ENCODE data around the gene CSPG4.
A peak's percentile ranks its signal among the peaks of the same experiment; 100 is the strongest.
"Not testable (repeated sequence)": the region's sequence is repeated elsewhere in the genome, so short reads cannot be mapped to it uniquely, and the experiment has no call there.

Gene CSPG4

GRCh38 chr15:75712668-75713337 lies at the start of gene CSPG4:
Gene CSPG4, minus strand, starts transcription at chr15:75712848. Its CDS starts 93 bp downstream, at chr15:75712755.
- Mint-ChIP-seq H3K27me3 (ENCODE audit: low read depth) (no peaks in the 10 kb centered on the region), H3K27ac (peak within 1 kb of the TSS; percentile 84 to 94 (median 91)), H3K36me3 (ENCODE audit: low read depth) (no peaks in the 10 kb centered on the region), H3K9me3 (no peaks in the 10 kb centered on the region), H3K4me1 (peaks cover 46% of the 10 kb centered on the region), H3K4me3 (peak within 1 kb of the TSS; percentile 75 to 87 (median 83))
- TF ChIP-seq, protein P1, sequence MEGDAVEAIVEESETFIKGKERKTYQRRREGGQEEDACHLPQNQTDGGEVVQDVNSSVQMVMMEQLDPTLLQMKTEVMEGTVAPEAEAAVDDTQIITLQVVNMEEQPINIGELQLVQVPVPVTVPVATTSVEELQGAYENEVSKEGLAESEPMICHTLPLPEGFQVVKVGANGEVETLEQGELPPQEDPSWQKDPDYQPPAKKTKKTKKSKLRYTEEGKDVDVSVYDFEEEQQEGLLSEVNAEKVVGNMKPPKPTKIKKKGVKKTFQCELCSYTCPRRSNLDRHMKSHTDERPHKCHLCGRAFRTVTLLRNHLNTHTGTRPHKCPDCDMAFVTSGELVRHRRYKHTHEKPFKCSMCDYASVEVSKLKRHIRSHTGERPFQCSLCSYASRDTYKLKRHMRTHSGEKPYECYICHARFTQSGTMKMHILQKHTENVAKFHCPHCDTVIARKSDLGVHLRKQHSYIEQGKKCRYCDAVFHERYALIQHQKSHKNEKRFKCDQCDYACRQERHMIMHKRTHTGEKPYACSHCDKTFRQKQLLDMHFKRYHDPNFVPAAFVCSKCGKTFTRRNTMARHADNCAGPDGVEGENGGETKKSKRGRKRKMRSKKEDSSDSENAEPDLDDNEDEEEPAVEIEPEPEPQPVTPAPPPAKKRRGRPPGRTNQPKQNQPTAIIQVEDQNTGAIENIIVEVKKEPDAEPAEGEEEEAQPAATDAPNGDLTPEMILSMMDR (IDR thresholded peaks at IDR 0.05; ENCODE audit: unreplicated experiment in 3 of 3): no peak

GRCh38 chr15:75762357-75762718 lies 49.7 kb upstream of the CSPG4 start:
- not testable (repeated sequence) for H3K36me3 Mint-ChIP-seq (ENCODE audit: low read depth); H3K27ac Mint-ChIP-seq; H3K9me3 Mint-ChIP-seq; H3K27me3 Mint-ChIP-seq (ENCODE audit: low read depth); H3K4me3 Mint-ChIP-seq
- peaks cover 24% of the 10 kb centered on the region for H3K4me1 Mint-ChIP-seq

GRCh38 chr15:75761446-75762356 lies 49.1 kb upstream of the CSPG4 start:
- Mint-ChIP-seq H3K4me3 (no peak overlapping the region), H3K27me3 (ENCODE audit: low read depth) (no peaks in the 10 kb centered on the region)

DNA sequence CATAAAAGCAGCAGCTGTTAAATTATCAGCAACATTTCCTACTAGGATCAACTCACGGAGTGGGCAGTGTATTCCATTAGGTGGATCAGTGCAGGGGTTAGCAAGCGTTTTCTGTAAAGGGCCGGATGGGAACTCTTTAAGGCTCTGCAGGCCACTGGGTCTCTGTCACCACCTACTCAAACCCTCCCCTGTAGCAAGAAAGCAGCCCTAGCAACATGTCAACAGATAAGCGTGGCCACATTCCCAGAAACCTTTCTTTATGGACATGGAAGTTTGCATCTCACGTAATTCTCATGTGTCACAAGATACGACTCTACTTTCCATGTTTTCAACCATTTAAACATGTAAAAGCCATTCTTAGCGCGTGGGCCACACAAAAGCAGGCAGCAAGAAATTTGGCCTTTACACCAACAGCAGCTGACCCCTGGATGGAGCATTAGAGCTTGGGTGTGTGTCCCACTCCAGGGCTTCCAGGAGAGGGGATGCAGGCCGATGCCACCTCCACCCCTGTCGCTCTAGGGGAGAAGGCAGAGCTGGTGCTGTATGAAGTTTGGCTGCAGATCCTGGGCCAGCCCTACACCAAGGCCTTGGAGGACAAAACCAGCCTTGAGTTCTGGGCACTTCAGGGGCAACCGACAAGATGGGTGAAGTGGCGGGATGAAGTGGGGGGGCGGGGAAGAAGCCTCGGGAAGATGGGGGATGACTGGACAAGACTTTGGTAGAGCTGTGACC lies 48.2 kb upstream of the CSPG4 start:
- no peaks in the 10 kb centered on the region for H3K9me3 Mint-ChIP-seq

More at GRCh38 chr15:75761446-75762356, 49.1 kb upstream of the CSPG4 start:
- TF ChIP-seq, protein P1 (IDR thresholded peaks at IDR 0.05; ENCODE audit: unreplicated experiment in 3 of 3): no peak
- Mint-ChIP-seq H3K27ac (no peak overlapping the region), H3K9me3 (no peaks in the 10 kb centered on the region), H3K36me3 (ENCODE audit: low read depth) (no peaks in the 10 kb centered on the region), H3K4me1 (peaks cover 24% of the 10 kb centered on the region)

GRCh38 chr15:75760131-75760520 lies 47.5 kb upstream of the CSPG4 start:
- Mint-ChIP-seq H3K4me3 (peak overlapping the region in 2 of 3 experiments; percentile 50 to 73), H3K27ac (peak overlapping the region; percentile 95 to 99 (median 97)), H3K4me1 (peaks cover 24% of the 10 kb centered on the region)
- H3K36me3 Mint-ChIP-seq (ENCODE audit: low read depth); H3K27me3 Mint-ChIP-seq (ENCODE audit: low read depth); H3K9me3 Mint-ChIP-seq: not testable (repeated sequence)

More for the DNA sequence above, 48.2 kb upstream of the CSPG4 start:
- H3K4me3 Mint-ChIP-seq: peak overlapping the region; percentile 50 to 73 (median 50)
- H3K4me1 Mint-ChIP-seq: peaks cover 24% of the 10 kb centered on the region
- no peaks in the 10 kb centered on the region for H3K27me3 Mint-ChIP-seq (ENCODE audit: low read depth)
- H3K36me3 Mint-ChIP-seq (ENCODE audit: low read depth): no peaks in the 10 kb centered on the region
- peak overlapping the region; percentile 86 to 97 (median 95) for H3K27ac Mint-ChIP-seq
- TF ChIP-seq, protein P1 (IDR thresholded peaks at IDR 0.05; ENCODE audit: unreplicated experiment in 3 of 3): no peak

DNA sequence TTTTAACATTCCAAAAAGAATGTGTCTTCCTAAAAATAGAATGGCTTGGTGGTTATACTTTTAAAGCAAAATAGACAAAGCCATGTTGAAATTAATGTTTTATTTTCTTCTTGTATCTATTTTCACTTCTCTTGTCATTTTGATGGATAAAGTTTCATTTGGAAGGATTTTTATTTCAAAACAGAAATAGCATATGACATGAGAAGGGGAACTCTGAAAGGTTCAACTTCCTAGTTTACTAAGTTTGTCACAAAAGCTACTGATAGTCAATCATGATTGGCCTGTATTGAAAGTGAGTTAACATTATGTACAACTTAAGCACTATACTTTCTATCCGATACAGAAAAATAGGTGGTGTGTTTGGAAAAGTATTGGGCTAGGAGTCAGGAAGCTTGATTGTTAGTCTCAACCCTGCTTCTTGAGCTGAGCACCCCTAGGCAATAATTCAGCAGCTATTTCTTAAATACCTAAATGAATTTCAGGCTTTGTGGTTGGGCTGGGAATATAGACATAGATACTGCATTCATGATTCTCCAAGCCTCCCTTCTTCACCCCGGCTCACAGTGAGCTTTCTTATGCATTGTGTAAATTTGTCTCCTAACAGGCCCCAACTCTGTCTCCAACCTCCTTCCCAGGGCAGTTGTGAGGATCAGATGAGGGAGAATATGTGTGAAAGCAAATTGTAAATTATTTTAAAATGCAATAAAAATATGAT lies 46.9 kb upstream of the CSPG4 start:
- TF ChIP-seq, protein P1 (IDR thresholded peaks at IDR 0.05; ENCODE audit: unreplicated experiment in 3 of 3): no peak
- Mint-ChIP-seq H3K9me3 (no peaks in the 10 kb centered on the region), H3K27me3 (ENCODE audit: low read depth) (no peaks in the 10 kb centered on the region), H3K27ac (peak overlapping the region; percentile 95 to 99 (median 97)), H3K4me1 (peaks cover 24% of the 10 kb centered on the region), H3K36me3 (ENCODE audit: low read depth) (no peaks in the 10 kb centered on the region), H3K4me3 (peak overlapping the region; percentile 93 to 96 (median 95))

All from nephron (organoid).